C4-2B (cell line): ENCODE data around the gene MAML3.

Experiments
- H3K27ac ChIP-seq: fragments of 450-650 bp; 2 replicates; pipeline ENCODE4 v1.5.1; 2017
- CTCF ChIP-seq: fragments of 450-650 bp; conservative IDR thresholded peaks from 2 replicates; pipeline ENCODE4 v1.5.1; 2017; ENCODE audit warnings: mild to moderate bottlenecking
- ZFX ChIP-seq: fragments of 450-650 bp; IDR thresholded peaks from 2 replicates; pipeline ENCODE4 v1.6.1; 2017

The MAML3 gene

DNA sequence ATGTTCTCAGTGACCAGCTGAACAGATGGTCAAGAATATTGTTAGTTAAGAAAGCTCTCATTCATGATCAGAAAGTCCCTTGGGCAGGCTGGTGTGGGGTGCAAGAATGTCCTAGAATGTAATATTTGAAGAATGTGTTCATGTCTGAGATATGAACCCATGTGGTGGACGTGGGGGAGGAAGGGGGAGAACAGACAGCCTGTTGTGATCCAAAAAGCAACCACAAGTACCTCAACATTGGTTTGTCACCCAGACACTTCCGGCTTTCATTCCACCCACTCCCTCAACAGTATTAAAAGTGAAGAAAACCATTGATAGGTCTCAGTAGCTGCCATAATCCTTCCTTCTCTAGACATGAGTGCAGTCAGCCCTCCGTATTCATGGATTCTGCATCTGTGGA is 82.2 kb downstream of the MAML3 start:
- TF ChIP-seq CTCF, result no peak
- no peak for TF ChIP-seq ZFX
- no peak overlapping the region for H3K27ac ChIP-seq

DNA sequence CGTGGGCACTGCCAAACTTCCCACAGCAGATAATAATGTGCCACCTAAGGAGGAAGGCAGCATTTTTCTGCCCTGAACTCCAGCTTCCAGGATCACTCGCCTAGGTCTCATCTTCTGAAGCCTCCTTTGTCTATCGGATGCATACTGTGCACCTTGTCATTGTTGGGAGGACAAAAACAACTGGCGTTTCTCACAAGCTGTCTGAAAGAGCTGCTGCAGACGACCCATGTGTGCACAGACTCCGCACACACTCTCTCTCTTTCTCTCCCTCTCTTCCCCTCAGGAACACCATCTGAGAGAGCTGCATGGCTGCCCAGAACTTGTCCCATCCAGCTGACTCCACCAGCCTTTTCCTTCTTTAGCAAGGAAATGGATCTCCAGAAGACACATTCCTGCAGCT is 83.0 kb downstream of the MAML3 start:
- TF ChIP-seq ZFX (no peak), CTCF (no peak)
- H3K27ac ChIP-seq, result no peak overlapping the region

GRCh38 chr4:140070366-140070765 is 83.6 kb downstream of the MAML3 start:
- TF ChIP-seq CTCF (no peak), ZFX (no peak)
- H3K27ac ChIP-seq, result no peak overlapping the region

DNA sequence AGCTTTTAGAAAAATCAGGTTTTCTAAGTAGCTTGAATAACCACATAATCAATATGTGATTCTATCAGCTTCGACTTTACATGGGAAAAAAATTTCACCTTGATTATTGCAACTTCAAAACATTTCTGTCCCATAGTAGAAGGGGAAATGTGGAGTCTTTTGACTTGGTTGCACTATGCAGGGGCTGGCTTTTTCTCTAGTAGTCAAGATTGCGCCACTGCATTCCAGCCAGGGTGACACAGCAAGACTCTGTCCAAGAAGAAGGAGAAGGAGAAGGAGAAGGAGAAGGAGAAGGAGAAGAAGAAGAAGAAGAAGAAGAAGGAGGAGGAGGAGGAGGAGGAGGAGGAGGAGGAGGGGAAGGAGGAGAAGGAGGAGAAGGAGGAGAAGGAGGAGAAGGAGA is 84.9 kb downstream of the MAML3 start:
- TF ChIP-seq ZFX (no peak), CTCF (no peak)
- H3K27ac ChIP-seq, result no peak overlapping the region

DNA sequence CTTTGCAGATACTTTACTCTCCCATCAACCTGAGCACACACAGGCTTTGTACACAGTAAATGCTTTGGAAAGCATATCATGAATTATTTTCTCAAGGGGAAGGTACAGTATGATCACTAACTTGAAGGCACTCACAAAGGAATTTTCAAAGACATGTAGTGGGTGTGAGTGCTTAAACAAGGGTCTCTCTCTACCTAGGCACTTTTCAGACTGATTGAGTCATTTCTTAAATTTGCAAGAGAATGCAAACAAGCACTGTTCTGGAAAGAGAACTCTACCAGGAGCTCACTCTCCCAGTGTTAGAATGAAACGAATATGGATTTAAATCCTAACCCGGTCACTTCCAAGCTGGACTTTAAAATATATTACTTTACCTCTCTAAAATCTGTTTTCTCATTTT is 85.7 kb downstream of the MAML3 start:
- H3K27ac ChIP-seq, result no peak overlapping the region
- TF ChIP-seq CTCF (no peak), ZFX (no peak)

GRCh38 chr4:140066031-140066930 is 87.7 kb downstream of the MAML3 start:
- TF ChIP-seq CTCF (no peak), ZFX (no peak)
- no peak overlapping the region for H3K27ac ChIP-seq

DNA sequence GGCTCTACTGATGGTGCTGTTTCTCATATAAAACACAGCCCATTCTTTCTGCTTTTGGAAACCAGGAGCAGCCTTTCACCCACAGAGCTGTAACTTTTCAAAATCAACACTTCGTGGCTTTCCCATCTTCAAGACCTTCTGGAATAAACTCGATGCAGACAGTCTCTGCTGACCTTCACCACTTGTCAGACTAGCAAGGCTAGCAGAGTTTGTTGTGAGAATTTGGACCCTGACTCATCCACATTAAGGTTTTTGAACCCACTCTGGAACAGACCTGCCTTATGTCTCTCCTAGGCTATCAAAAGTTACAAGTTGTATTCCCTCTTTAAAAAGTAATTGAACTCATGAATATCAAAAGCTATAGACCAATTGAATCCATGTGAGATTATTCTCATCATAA is 88.6 kb downstream of the MAML3 start:
- no peak for TF ChIP-seq ZFX
- no peak for TF ChIP-seq CTCF

More for the DNA sequence above, 88.6 kb downstream of the MAML3 start:
- no peak overlapping the region for H3K27ac ChIP-seq
